Measurements from ENCODE around the gene BLM. TPM values are rescaled to one million over a fixed set of nuclear protein-coding genes. Genes with fewer than 3 reads are reported as not detected.

The BLM gene
- total and polyA plus RNA-seq, 10 of the 15 experiments (the other 5 are each of a cell fraction or from before 2014, with no cell fraction given), result 23.0 to 68.4 (median 43.9) TPM

DNA sequence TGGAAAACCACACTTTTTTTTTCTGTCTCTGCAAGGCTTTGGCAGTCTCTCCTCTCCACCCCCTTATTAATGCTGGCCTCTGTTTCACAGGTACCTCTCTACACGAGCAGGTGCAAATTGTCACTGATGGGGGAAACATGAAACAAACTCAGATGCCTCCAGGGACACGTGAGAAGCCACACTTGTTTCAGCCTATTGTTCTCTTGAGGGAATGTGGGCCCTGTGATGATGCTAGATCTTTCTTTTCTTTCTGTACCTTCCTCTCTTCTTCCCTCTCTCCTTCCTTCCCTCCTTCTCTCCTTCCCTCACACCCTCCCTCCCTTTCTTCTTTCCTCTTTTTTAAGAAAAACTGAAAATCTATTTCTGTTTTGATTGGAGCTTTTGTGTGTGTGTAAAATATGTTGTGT, 5.7 kb upstream of the BLM start:
- CTCF ChIA-PET, result interaction anchor here (0.7 kb wide), 2 partner anchors 64 to 102 kb away, joined by 3 read pairs; no protein-coding TSS in a partner anchor
- FAIRE-seq (peak; percentile 91), DNase-seq (ENCODE audit: low read depth, low spot score) (no peak), ATAC-seq (peak; percentile 86)
- Histone ChIP-seq H4K20me1 (ENCODE audit: control insufficient read depth, insufficient read depth) (no peaks in the 10 kb centered on the region), H3K27me3 (replicated peaks in 1 of 2; ENCODE audit: control insufficient read depth in 2 of 2, insufficient read depth in 2 of 2, low read length in 1 of 2) (no peaks in the 10 kb centered on the region), H3K36me3 (ENCODE audit: control insufficient read depth in 2 of 2, insufficient read depth in 2 of 2, low read length in 1 of 2) (peaks cover 0 to 4% of the 10 kb centered on the region in 2 experiments; a peak in 1 of 4 replicates), H3K9me3 (replicated peaks; ENCODE audit: control insufficient read depth, insufficient read depth, low read length) (no peaks in the 10 kb centered on the region; the same call in 2 of the 3 replicates), H3K79me2 (ENCODE audit: control insufficient read depth, insufficient read depth, low read length) (peaks cover 6% of the 10 kb centered on the region), H3K4me2 (ENCODE audit: control insufficient read depth, insufficient read depth) (peak overlapping the region; percentile 34), H2AFZ (ENCODE audit: control insufficient read depth, low read depth, low read length) (peak overlapping the region; percentile 30; the same call in 1 of the 2 replicates), H3K27ac (ENCODE audit: control insufficient read depth, insufficient read depth) (peak overlapping the region; percentile 62), H3K4me1 (ENCODE audit: control insufficient read depth, insufficient read depth, low read length) (peaks cover 27% of the 10 kb centered on the region), H3K9ac (ENCODE audit: control insufficient read depth, insufficient read depth, low read length) (no peak overlapping the region), H3K4me3 (no peak overlapping the region)
- RAD21 ChIA-PET (ENCODE audit: unreplicated experiment), result no interaction called here
- 0% methylated on average over 2 of the region's 2 CpGs for WGBS (ENCODE audit: insufficient coverage, insufficient replicate concordance, low lambda C conversion rate, missing lambda C conversion rate)
- in situ Hi-C loops (cut with MboI), result no loop called here
- POLR2A ChIA-PET, result interaction anchor here (0.6 to 1.0 kb wide), 2 partner anchors 32 to 143 kb away, joined by 3 to 5 read pairs; no protein-coding TSS in a partner anchor
- intact Hi-C loops (cut with micrococcal nuclease; ENCODE audit: unreplicated experiment), result no loop called here
- BruUV-seq (replicated peaks), result no TSS peak
- SMC1A ChIA-PET (ENCODE audit: uncharacterized antibody, unreplicated experiment), result interaction anchor here (0.7 to 1.8 kb wide), 3 partner anchors 13 to 248 kb away, joined by 3 to 6 read pairs (median 3); no protein-coding TSS in a partner anchor
- TF ChIP-seq CBFB (IDR thresholded peaks at IDR 0.05; ENCODE audit: low read depth), result no peak
- no peak for TF ChIP-seq CEBPB (IDR thresholded peaks at IDR 0.05; ENCODE audit: borderline replicate concordance in 1 of 2, low read depth in 2 of 2, low read length in 2 of 2)
- no peak for TF ChIP-seq ESRRA (IDR thresholded peaks at IDR 0.05; ENCODE audit: low read length)
- no peak for TF ChIP-seq PAX5 (IDR thresholded peaks at IDR 0.05; ENCODE audit: borderline replicate concordance, low read depth, low read length)
- no peak for TF ChIP-seq SMC3 (IDR thresholded peaks at IDR 0.05; ENCODE audit: borderline replicate concordance, low read length)
- TF ChIP-seq NFXL1 (IDR thresholded peaks at IDR 0.05; ENCODE audit: borderline replicate concordance), result no peak
- TF ChIP-seq, protein P1, sequence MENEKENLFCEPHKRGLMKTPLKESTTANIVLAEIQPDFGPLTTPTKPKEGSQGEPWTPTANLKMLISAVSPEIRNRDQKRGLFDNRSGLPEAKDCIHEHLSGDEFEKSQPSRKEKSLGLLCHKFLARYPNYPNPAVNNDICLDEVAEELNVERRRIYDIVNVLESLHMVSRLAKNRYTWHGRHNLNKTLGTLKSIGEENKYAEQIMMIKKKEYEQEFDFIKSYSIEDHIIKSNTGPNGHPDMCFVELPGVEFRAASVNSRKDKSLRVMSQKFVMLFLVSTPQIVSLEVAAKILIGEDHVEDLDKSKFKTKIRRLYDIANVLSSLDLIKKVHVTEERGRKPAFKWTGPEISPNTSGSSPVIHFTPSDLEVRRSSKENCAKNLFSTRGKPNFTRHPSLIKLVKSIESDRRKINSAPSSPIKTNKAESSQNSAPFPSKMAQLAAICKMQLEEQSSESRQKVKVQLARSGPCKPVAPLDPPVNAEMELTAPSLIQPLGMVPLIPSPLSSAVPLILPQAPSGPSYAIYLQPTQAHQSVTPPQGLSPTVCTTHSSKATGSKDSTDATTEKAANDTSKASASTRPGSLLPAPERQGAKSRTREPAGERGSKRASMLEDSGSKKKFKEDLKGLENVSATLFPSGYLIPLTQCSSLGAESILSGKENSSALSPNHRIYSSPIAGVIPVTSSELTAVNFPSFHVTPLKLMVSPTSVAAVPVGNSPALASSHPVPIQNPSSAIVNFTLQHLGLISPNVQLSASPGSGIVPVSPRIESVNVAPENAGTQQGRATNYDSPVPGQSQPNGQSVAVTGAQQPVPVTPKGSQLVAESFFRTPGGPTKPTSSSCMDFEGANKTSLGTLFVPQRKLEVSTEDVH (IDR thresholded peaks at IDR 0.05; ENCODE audit: low read depth, partially characterized antibody), result peak; percentile 60
- TF ChIP-seq, protein P2, sequence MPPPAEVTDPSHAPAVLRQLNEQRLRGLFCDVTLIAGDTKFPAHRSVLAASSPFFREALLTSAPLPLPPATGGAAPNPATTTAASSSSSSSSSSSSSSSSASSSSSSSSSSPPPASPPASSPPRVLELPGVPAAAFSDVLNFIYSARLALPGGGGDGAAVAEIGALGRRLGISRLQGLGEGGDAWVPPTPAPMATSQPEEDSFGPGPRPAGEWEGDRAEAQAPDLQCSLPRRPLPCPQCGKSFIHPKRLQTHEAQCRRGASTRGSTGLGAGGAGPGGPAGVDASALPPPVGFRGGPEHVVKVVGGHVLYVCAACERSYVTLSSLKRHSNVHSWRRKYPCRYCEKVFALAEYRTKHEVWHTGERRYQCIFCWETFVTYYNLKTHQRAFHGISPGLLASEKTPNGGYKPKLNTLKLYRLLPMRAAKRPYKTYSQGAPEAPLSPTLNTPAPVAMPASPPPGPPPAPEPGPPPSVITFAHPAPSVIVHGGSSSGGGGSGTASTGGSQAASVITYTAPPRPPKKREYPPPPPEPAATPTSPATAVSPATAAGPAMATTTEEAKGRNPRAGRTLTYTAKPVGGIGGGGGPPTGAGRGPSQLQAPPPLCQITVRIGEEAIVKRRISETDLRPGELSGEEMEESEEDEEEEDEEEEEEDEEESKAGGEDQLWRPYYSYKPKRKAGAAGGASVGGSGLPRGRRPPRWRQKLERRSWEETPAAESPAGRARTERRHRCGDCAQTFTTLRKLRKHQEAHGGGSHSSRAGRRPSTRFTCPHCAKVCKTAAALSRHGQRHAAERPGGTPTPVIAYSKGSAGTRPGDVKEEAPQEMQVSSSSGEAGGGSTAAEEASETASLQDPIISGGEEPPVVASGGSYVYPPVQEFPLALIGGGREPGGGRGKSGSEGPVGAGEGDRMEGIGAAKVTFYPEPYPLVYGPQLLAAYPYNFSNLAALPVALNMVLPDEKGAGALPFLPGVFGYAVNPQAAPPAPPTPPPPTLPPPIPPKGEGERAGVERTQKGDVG (CRISPR knock-in tag; IDR thresholded peaks at IDR 0.05), result no peak
- peak; percentile 85 to 92; a peak in 3 of 4 replicates for TF ChIP-seq IKZF2 (IDR thresholded peaks at IDR 0.05)
- TF ChIP-seq, protein P3, sequence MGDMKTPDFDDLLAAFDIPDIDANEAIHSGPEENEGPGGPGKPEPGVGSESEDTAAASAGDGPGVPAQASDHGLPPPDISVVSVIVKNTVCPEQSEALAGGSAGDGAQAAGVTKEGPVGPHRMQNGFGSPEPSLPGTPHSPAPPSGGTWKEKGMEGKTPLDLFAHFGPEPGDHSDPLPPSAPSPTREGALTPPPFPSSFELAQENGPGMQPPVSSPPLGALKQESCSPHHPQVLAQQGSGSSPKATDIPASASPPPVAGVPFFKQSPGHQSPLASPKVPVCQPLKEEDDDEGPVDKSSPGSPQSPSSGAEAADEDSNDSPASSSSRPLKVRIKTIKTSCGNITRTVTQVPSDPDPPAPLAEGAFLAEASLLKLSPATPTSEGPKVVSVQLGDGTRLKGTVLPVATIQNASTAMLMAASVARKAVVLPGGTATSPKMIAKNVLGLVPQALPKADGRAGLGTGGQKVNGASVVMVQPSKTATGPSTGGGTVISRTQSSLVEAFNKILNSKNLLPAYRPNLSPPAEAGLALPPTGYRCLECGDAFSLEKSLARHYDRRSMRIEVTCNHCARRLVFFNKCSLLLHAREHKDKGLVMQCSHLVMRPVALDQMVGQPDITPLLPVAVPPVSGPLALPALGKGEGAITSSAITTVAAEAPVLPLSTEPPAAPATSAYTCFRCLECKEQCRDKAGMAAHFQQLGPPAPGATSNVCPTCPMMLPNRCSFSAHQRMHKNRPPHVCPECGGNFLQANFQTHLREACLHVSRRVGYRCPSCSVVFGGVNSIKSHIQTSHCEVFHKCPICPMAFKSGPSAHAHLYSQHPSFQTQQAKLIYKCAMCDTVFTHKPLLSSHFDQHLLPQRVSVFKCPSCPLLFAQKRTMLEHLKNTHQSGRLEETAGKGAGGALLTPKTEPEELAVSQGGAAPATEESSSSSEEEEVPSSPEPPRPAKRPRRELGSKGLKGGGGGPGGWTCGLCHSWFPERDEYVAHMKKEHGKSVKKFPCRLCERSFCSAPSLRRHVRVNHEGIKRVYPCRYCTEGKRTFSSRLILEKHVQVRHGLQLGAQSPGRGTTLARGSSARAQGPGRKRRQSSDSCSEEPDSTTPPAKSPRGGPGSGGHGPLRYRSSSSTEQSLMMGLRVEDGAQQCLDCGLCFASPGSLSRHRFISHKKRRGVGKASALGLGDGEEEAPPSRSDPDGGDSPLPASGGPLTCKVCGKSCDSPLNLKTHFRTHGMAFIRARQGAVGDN (IDR thresholded peaks at IDR 0.05), result 0 out of 2 replicates have a peak, but pooled peaks have one; percentile 43
- no peak for TF ChIP-seq ZZZ3 (IDR thresholded peaks at IDR 0.05; ENCODE audit: control insufficient read depth, insufficient read length, low read depth)
- TF ChIP-seq NFYB (IDR thresholded peaks at IDR 0.05; ENCODE audit: insufficient read depth, low read depth, low read length), result no peak
- TF ChIP-seq SMAD1 (IDR thresholded peaks at IDR 0.05; ENCODE audit: low read depth, partially characterized antibody), result peak; percentile 29
- TF ChIP-seq SP1 (IDR thresholded peaks at IDR 0.05; ENCODE audit: low read depth, low read length), result no peak

Measured in GM12878 (cell line).